Renal pelvis (tissue), 12 donors: ENCODE data around the gene PLAC8L1. TPM values are rescaled to one million over a fixed set of nuclear protein-coding genes. Genes with fewer than 3 reads are reported as not detected.
"Not testable (repeated sequence)": the region's sequence is repeated elsewhere in the genome, so short reads cannot be mapped to it uniquely, and the experiment has no call there.

ENCODE experiments used
- DNase-seq: peaks from one replicate; pipeline ENCODE4 v3.0.0-alpha.2; 2013
- long read RNA-seq, 16 experiments: transcript quantifications; one replicate each; lab custom pipeline, GENCODE V29; 2026
- polyA plus RNA-seq, 3 donors: library from polyadenylated mRNA; unstranded; fragments of 120-200 nt; gene quantifications; one replicate each; pipeline ENCODE4 v1.2.1, GENCODE V29; 2013; ENCODE audit not compliant: insufficient read length in 3 of 3

PLAC8L1 gene
- 1 to 10 TPM in 2 of 3 donors, under 1 TPM in 1; 0.75 to 3.0 (median 2.6) TPM for polyA plus RNA-seq
- long read RNA-seq, donor 1, result 0 reads
- long read RNA-seq, donor 2, result 0 reads
- long read RNA-seq, donor 3, result 0 reads
- long read RNA-seq, donor 4, result 0 reads
- long read RNA-seq, donor 5, result 0 reads
- long read RNA-seq, donor 6, result 0 reads
- long read RNA-seq, donor 7, result 0 reads
- long read RNA-seq, donor 8, result 0 reads
- long read RNA-seq, donor 9, result 0 reads
- long read RNA-seq, donor 10, result 0 reads
- long read RNA-seq, donor 11, result 0 reads
- long read RNA-seq, donor 12, partial matches to known transcripts, result 0 of 1 reads
- long read RNA-seq, donor 12, other reads (novel, unspliced or antisense), result 0 of 1 reads
- long read RNA-seq, donor 13, result 0 reads
- long read RNA-seq, donor 14, result 0 reads
- long read RNA-seq, donor 15, result 0 reads
- long read RNA-seq, donor 16, result 0 reads

GRCh38 chr5:146105477-146105876 lies at the start of gene PLAC8L1:
Gene PLAC8L1 (minus strand): TSS chr5:146105577. CDS start chr5:146104311, 1,266 bp downstream.
- DNase-seq, result no peak

GRCh38 chr5:146151970-146152369 lies 46.6 kb upstream of the PLAC8L1 start:
- no peak for DNase-seq

GRCh38 chr5:146137967-146138403 lies 32.6 kb upstream of the PLAC8L1 start:
- no peak for DNase-seq

- DNase-seq, result no peak
These were observed 25.2 kb upstream of the PLAC8L1 start for GRCh38 chr5:146130440-146131045.

GRCh38 chr5:146126068-146126467 lies 20.7 kb upstream of the PLAC8L1 start:
- no peak for DNase-seq

- no peak for DNase-seq
These were observed 19.2 kb upstream of the PLAC8L1 start for GRCh38 chr5:146124580-146124979.

- not testable (repeated sequence) for DNase-seq
These were observed 16.1 kb upstream of the PLAC8L1 start for GRCh38 chr5:146121451-146121850.

GRCh38 chr5:146118322-146118721 lies 12.9 kb upstream of the PLAC8L1 start:
- no peak for DNase-seq

GRCh38 chr5:146117216-146117615 lies 11.8 kb upstream of the PLAC8L1 start:
- not testable (repeated sequence) for DNase-seq

- no peak for DNase-seq
These were observed 11.0 kb upstream of the PLAC8L1 start for GRCh38 chr5:146116361-146116760.

GRCh38 chr5:146112476-146112875 lies 7.1 kb upstream of the PLAC8L1 start:
- DNase-seq, result no peak

- DNase-seq, result no peak
These were observed 6.0 kb upstream of the PLAC8L1 start for GRCh38 chr5:146111409-146111808.

GRCh38 chr5:146109379-146109778 lies 4.0 kb upstream of the PLAC8L1 start:
- DNase-seq, result no peak

- DNase-seq, result not testable (repeated sequence)
These were observed 3.5 kb upstream of the PLAC8L1 start for GRCh38 chr5:146108870-146109269.

GRCh38 chr5:146107901-146108300 lies 2.5 kb upstream of the PLAC8L1 start:
- no peak for DNase-seq

- DNase-seq, result no peak
These were observed 1.8 kb downstream of the PLAC8L1 start for GRCh38 chr5:146103594-146103993.

- no peak for DNase-seq
These were observed 3.7 kb downstream of the PLAC8L1 start for GRCh38 chr5:146101646-146102045.

GRCh38 chr5:146098047-146098446 lies 7.3 kb downstream of the PLAC8L1 start:
- no peak for DNase-seq

- no peak for DNase-seq
These were observed 13.5 kb downstream of the PLAC8L1 start for GRCh38 chr5:146091881-146092280.

GRCh38 chr5:146089287-146089686 lies 16.1 kb downstream of the PLAC8L1 start:
- DNase-seq, result no peak

GRCh38 chr5:146088098-146088497 lies 17.3 kb downstream of the PLAC8L1 start:
- DNase-seq, result no peak

- no peak for DNase-seq
These were observed 21.0 kb downstream of the PLAC8L1 start for GRCh38 chr5:146084376-146084775.

- DNase-seq, result no peak
These were observed 22.6 kb downstream of the PLAC8L1 start for GRCh38 chr5:146082798-146083197.
